Heart left ventricle (tissue), 16 donors: ENCODE measurements around the gene CFAP300. TPM values are rescaled to one million over a fixed set of nuclear protein-coding genes. Genes with fewer than 3 reads are reported as not detected.
A peak's percentile ranks its signal among the peaks of the same experiment; 100 is the strongest.

Source experiments
- ATAC-seq, 4 donors: fragments of 200-7000 bp; cut with Tn5 transposase; one replicate each; pipeline ENCODE4 v1.9.1; 2020 to 2022; ENCODE audit warnings: moderate library complexity in 4 of 4, mild to moderate bottlenecking in 3 of 4, moderate number of reproducible peaks in 1 of 4
- DNase-seq, 5 donors: peaks; one replicate each; pipeline ENCODE4 v3.0.0-alpha.2; 2020
- H3K27ac ChIP-seq, 12 donors: fragments of 200-600 bp; sonication (generic) in 4 of 12; one replicate each; pipeline versions ENCODE4 v1.5.0 to v1.8.0; 2016 to 2022; ENCODE audit warnings: mild to moderate bottlenecking in 2 of 12
- H3K27me3 ChIP-seq, 9 donors: fragments of 200-600 bp; sonication (generic) in 2 of 9; one replicate each; pipeline versions ENCODE4 v1.5.1 to v1.8.0; 2016 to 2022; ENCODE audit warnings: mild to moderate bottlenecking in 3 of 9
- H3K36me3 ChIP-seq, 9 donors: fragments of 200-600 bp; sonication (generic) in 2 of 9; one replicate each; pipeline versions ENCODE4 v1.5.0 to v1.8.0; 2018 to 2022; ENCODE audit warnings: mild to moderate bottlenecking in 2 of 9
- H3K4me1 ChIP-seq, 12 donors: fragments of 200-600 bp; sonication (generic) in 4 of 12; one replicate each; pipeline versions ENCODE4 v1.5.0 to v1.8.0; 2016 to 2022; ENCODE audit warnings: mild to moderate bottlenecking in 3 of 12
- H3K4me3 ChIP-seq, 12 donors: fragments of 200-600 bp; sonication (generic) in 4 of 12; one replicate each; pipeline versions ENCODE4 v1.5.0 to v1.8.0; 2017 to 2022; ENCODE audit warnings: mild to moderate bottlenecking in 9 of 12, moderate library complexity in 4 of 12
- H3K9me3 ChIP-seq, 12 donors: fragments of 200-600 bp; sonication (generic) in 4 of 12; one replicate each; pipeline versions ENCODE4 v1.5.0 to v1.8.0; 2016 to 2022; ENCODE audit warnings: mild to moderate bottlenecking in 1 of 12
- POLR2A ChIP-seq, 2 donors: fragments of 450-650 bp; IDR thresholded peaks; one replicate each; pipeline ENCODE4 v1.6.1; 2017; ENCODE audit warnings: antibody characterized with exemption in 2 of 2, mild to moderate bottlenecking in 2 of 2, moderate library complexity in 2 of 2
- WGBS, 4 donors: extraction: QIAGEN DNeasy Blood & Tissue Kit in 2 of 4; methylation state at CpG; one replicate each; pipeline versions ENCODE4 v1.1.5 to v1.1.7; 2013 to 2018; 5-methylcytosine and 5-hydroxymethylcytosine counted together
- intact Hi-C, 10 donors: fragments of 100-400 bp; cut with DNase I; formaldehyde crosslinking; loops; one replicate each; pipeline versions ENCODE4 v1.11.1 to v1.14.2; 2022
- polyA plus RNA-seq, 2 donors: library from polyadenylated mRNA; stranded (reverse); fragments of 200-250 nt; gene quantifications; one replicate each; pipeline ENCODE4 v1.2.3, GENCODE V29; 2013
- total RNA-seq, 9 donors: library from RNA; depleted of rRNA in 2 of 9; stranded (reverse); fragments of >200 nt in 2 of 9; fragmentation: NEBNext Ultra II Directional in 3 of 9; extraction: Animal tissue kit (Norgen Biotek cat#: 25700) in 3 of 9; gene quantifications; one replicate each; pipeline versions ENCODE4 v1.1.0 to v1.2.4, GENCODE V29; 2016 to 2023
- TF ChIP-seq, protein P1 (sequence below), 12 donors: fragments of 200-600 bp; sonication (generic) in 4 of 12; IDR thresholded peaks; one replicate each; pipeline versions ENCODE4 v1.5.0 to v1.8.0; 2018 to 2022; ENCODE audit warnings: antibody characterized with exemption in 12 of 12, mild to moderate bottlenecking in 5 of 12
- donor health status: ischemic (EF 13 %, LVEDD 7.1; RV severe dilation, severe dysfunction).
- donor health status: healthy with polysubstance abuse.
- donor health status: DM: no; HTN: yes; CAD: no.
- donor health status: DM: no; HTN: no; CAD: no.
- donor health status: ischemic (EF 25% LVEDD 6.9; RV normal size, moderate dysfunction).
- donor health status: ischemic (EF 25% LVEDD 5.7; RV mildly dilated, moderate dysfunction).
- donor health status: healthy.
- donor health status: DM: yes; HTN: yes; CAD: no.
- donor health status: ischemic (EF 35%, LVEDD 5.7; RV mildly dilated, moderate dysfunction).
- donor health status: nonischemic (EF 11% LVEDD 7.7; RV severe dilation, severe dysfunction).
- donor health status: DM: yes; HTN: yes; CAD: no.
- donor health status: PGD.
- donor health status: ischemic (EF 29% LVEDD 5.4; RV normal size, mild dysfunction).
- donor health status: nonischemic (EF 23%, LVEDD 6.1; RV moderate dilation, normal function).

Gene CFAP300
- total and polyA plus RNA-seq, 11 donors: 0.15 to 0.83 (median 0.50) TPM; not detected in 2

- Histone ChIP-seq H3K27ac (no peak overlapping the region), H3K4me3 (no peak overlapping the region), H3K9me3 (no peaks in the 10 kb centered on the region), H3K27me3 (peaks cover 0 to 6% (median 0%) of the 10 kb centered on the region in 9 donors), H3K4me1 (no peaks in the 10 kb centered on the region), H3K36me3 (no peaks in the 10 kb centered on the region)
- WGBS, 4 donors: 61 to 71% (median 66%) methylated on average over 4 of the region's 4 CpGs
- ATAC-seq: no peak
- intact Hi-C loops: no loop called here
- DNase-seq: no peak
- TF ChIP-seq, protein P1, sequence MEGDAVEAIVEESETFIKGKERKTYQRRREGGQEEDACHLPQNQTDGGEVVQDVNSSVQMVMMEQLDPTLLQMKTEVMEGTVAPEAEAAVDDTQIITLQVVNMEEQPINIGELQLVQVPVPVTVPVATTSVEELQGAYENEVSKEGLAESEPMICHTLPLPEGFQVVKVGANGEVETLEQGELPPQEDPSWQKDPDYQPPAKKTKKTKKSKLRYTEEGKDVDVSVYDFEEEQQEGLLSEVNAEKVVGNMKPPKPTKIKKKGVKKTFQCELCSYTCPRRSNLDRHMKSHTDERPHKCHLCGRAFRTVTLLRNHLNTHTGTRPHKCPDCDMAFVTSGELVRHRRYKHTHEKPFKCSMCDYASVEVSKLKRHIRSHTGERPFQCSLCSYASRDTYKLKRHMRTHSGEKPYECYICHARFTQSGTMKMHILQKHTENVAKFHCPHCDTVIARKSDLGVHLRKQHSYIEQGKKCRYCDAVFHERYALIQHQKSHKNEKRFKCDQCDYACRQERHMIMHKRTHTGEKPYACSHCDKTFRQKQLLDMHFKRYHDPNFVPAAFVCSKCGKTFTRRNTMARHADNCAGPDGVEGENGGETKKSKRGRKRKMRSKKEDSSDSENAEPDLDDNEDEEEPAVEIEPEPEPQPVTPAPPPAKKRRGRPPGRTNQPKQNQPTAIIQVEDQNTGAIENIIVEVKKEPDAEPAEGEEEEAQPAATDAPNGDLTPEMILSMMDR (IDR thresholded peaks at IDR 0.05): no peak
- no peak for TF ChIP-seq POLR2A (IDR thresholded peaks at IDR 0.05)
Observed at GRCh38 chr11:102026217-102026616, 21.0 kb upstream of the CFAP300 start.

GRCh38 chr11:102026959-102027358 lies 20.3 kb upstream of the CFAP300 start:
- Histone ChIP-seq H3K27ac (no peak overlapping the region), H3K27me3 (peaks cover 0 to 6% (median 0%) of the 10 kb centered on the region in 9 donors), H3K4me1 (no peaks in the 10 kb centered on the region), H3K36me3 (no peaks in the 10 kb centered on the region), H3K4me3 (no peak overlapping the region), H3K9me3 (no peaks in the 10 kb centered on the region)
- DNase-seq (no peak), ATAC-seq (no peak)
- WGBS, 4 donors: 11 to 20% (median 16%) methylated on average over 2 of the region's 2 CpGs
- TF ChIP-seq, protein P1 (IDR thresholded peaks at IDR 0.05): no peak
- TF ChIP-seq POLR2A (IDR thresholded peaks at IDR 0.05): no peak
- intact Hi-C loops: no loop called here

GRCh38 chr11:102036757-102037156 lies 10.5 kb upstream of the CFAP300 start:
- DNase-seq: no peak
- intact Hi-C loops: no loop called here
- Histone ChIP-seq H3K9me3 (peaks cover 0 to 8% (median 0%) of the 10 kb centered on the region in 12 donors), H3K27ac (no peak overlapping the region), H3K27me3 (no peaks in the 10 kb centered on the region), H3K36me3 (no peaks in the 10 kb centered on the region), H3K4me1 (no peaks in the 10 kb centered on the region), H3K4me3 (no peak overlapping the region)
- no peak for ATAC-seq
- TF ChIP-seq POLR2A (IDR thresholded peaks at IDR 0.05): no peak
- TF ChIP-seq, protein P1 (IDR thresholded peaks at IDR 0.05): no peak
- WGBS, 4 donors: 56 to 78% (median 74%) methylated on average over 1 of the region's 1 CpG

DNA sequence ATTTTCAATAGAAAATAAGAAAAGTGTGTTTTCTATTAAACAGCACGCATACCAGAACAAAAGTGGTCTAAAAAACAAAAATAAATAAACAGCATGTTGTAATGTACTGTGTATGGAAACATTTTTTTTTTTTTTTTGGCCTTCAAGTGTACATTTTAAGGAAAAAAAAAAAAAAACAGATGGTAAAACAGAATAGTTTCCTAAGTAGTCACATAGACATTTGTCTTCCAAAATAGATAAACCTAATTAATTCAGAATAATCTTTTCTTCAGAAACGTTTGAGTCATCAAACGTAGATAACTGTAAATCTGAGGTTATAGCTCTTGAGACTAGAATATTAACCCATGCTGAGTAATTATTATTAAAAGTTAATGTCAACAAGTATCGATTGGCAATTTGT lies 396 bp upstream of the CFAP300 start:
- Histone ChIP-seq H3K27ac (peak overlapping the region in 8 of 12 donors; percentile 38 to 76 (median 66)), H3K27me3 (peaks cover 0 to 27% (median 13%) of the 10 kb centered on the region in 9 donors), H3K4me1 (peaks cover 0 to 10% (median 0%) of the 10 kb centered on the region in 12 donors), H3K4me3 (peak overlapping the region in 10 of 12 donors; percentile 39 to 62 (median 57)), H3K36me3 (no peaks in the 10 kb centered on the region), H3K9me3 (no peaks in the 10 kb centered on the region)
- TF ChIP-seq POLR2A (IDR thresholded peaks at IDR 0.05): no peak
- TF ChIP-seq, protein P1 (IDR thresholded peaks at IDR 0.05): no peak
- ATAC-seq (no peak), DNase-seq (no peak)
- 34 to 45% (median 39%) methylated on average over 4 of the region's 4 CpGs for WGBS, 4 donors
- intact Hi-C loops: no loop called here
